Stimulated activated naive CD8-positive, alpha-beta T cell treated with anti-CD3 and anti-CD28 coated beads, Interleukin-15, Interleukin-2, amounts not matched to agents 100 ng/mL and 50 ng/mL, for 24 hours (primary cell): ENCODE measurements around the gene PRKCB.
A peak's percentile ranks its signal among the peaks of the same experiment; 100 is the strongest.

Source experiments
- H3K27ac Mint-ChIP-seq: one replicate; pipeline ENCODE4 v1.8.0; 2021; ENCODE audit warnings: mild to moderate bottlenecking, mixed read lengths
- H3K27me3 Mint-ChIP-seq: one replicate; pipeline ENCODE4 v1.8.0; 2021; ENCODE audit warnings: mixed read lengths
- H3K36me3 Mint-ChIP-seq: one replicate; pipeline ENCODE4 v1.8.0; 2021; ENCODE audit warnings: low read depth, mixed read lengths
- H3K4me1 Mint-ChIP-seq: one replicate; pipeline ENCODE4 v1.8.0; 2021; ENCODE audit warnings: low read depth, mixed read lengths
- H3K4me3 Mint-ChIP-seq: one replicate; pipeline ENCODE4 v1.8.0; 2021; ENCODE audit warnings: mild to moderate bottlenecking, mixed read lengths
- H3K9me3 Mint-ChIP-seq: one replicate; pipeline ENCODE4 v1.8.0; 2021; ENCODE audit warnings: mixed read lengths

The PRKCB gene

GRCh38 chr16:23990507-23990906 lies 154.7 kb downstream of the PRKCB start:
- peaks cover 29% of the 10 kb centered on the region for H3K4me1 Mint-ChIP-seq
- H3K27ac Mint-ChIP-seq = peak overlapping the region; percentile 4
- H3K27me3 Mint-ChIP-seq = no peaks in the 10 kb centered on the region
- H3K9me3 Mint-ChIP-seq = peaks cover 4% of the 10 kb centered on the region
- no peak overlapping the region for H3K4me3 Mint-ChIP-seq
- peaks cover 37% of the 10 kb centered on the region for H3K36me3 Mint-ChIP-seq

- peaks cover 4% of the 10 kb centered on the region for H3K9me3 Mint-ChIP-seq
These were observed 155.3 kb downstream of the PRKCB start for GRCh38 chr16:23991066-23991465.

GRCh38 chr16:23994615-23995014 lies 158.8 kb downstream of the PRKCB start:
- Mint-ChIP-seq H3K27ac (no peak overlapping the region), H3K4me3 (no peak overlapping the region), H3K4me1 (peaks cover 29% of the 10 kb centered on the region), H3K9me3 (peaks cover 4% of the 10 kb centered on the region), H3K36me3 (peaks cover 56% of the 10 kb centered on the region), H3K27me3 (no peaks in the 10 kb centered on the region)

More at GRCh38 chr16:23991066-23991465, 155.3 kb downstream of the PRKCB start:
- Mint-ChIP-seq H3K36me3 (peaks cover 41% of the 10 kb centered on the region), H3K27me3 (no peaks in the 10 kb centered on the region), H3K4me3 (no peak overlapping the region), H3K27ac (peak overlapping the region; percentile 4), H3K4me1 (peaks cover 29% of the 10 kb centered on the region)

- H3K4me1 Mint-ChIP-seq = peaks cover 35% of the 10 kb centered on the region
- H3K4me3 Mint-ChIP-seq = no peak overlapping the region
- H3K27me3 Mint-ChIP-seq = no peaks in the 10 kb centered on the region
- peaks cover 4% of the 10 kb centered on the region for H3K9me3 Mint-ChIP-seq
- H3K36me3 Mint-ChIP-seq = peaks cover 52% of the 10 kb centered on the region
- H3K27ac Mint-ChIP-seq = no peak overlapping the region
These were observed 160.6 kb downstream of the PRKCB start for GRCh38 chr16:23996258-23996955.

GRCh38 chr16:23998771-23999170 lies 163.0 kb downstream of the PRKCB start:
- H3K4me3 Mint-ChIP-seq = no peak overlapping the region
- peaks cover 4% of the 10 kb centered on the region for H3K9me3 Mint-ChIP-seq
- peaks cover 51% of the 10 kb centered on the region for H3K4me1 Mint-ChIP-seq
- peak overlapping the region; percentile 93 for H3K27ac Mint-ChIP-seq
- H3K27me3 Mint-ChIP-seq = no peaks in the 10 kb centered on the region
- H3K36me3 Mint-ChIP-seq = peaks cover 66% of the 10 kb centered on the region

GRCh38 chr16:23999663-24000062 lies 163.9 kb downstream of the PRKCB start:
- Mint-ChIP-seq H3K36me3 (peaks cover 60% of the 10 kb centered on the region), H3K9me3 (peaks cover 3% of the 10 kb centered on the region), H3K4me1 (peaks cover 55% of the 10 kb centered on the region), H3K27ac (peak overlapping the region; percentile 93), H3K27me3 (no peaks in the 10 kb centered on the region), H3K4me3 (peak overlapping the region; percentile 44)

GRCh38 chr16:24001710-24002109 lies 165.9 kb downstream of the PRKCB start:
- no peak overlapping the region for H3K4me3 Mint-ChIP-seq
- peak overlapping the region; percentile 71 for H3K27ac Mint-ChIP-seq
- no peaks in the 10 kb centered on the region for H3K27me3 Mint-ChIP-seq

GRCh38 chr16:24002619-24003018 lies 166.8 kb downstream of the PRKCB start:
- no peaks in the 10 kb centered on the region for H3K27me3 Mint-ChIP-seq
- H3K27ac Mint-ChIP-seq = no peak overlapping the region
- peaks cover 73% of the 10 kb centered on the region for H3K4me1 Mint-ChIP-seq
- no peaks in the 10 kb centered on the region for H3K9me3 Mint-ChIP-seq
- H3K4me3 Mint-ChIP-seq = no peak overlapping the region
- H3K36me3 Mint-ChIP-seq = peaks cover 49% of the 10 kb centered on the region

More at GRCh38 chr16:24001710-24002109, 165.9 kb downstream of the PRKCB start:
- Mint-ChIP-seq H3K4me1 (peaks cover 73% of the 10 kb centered on the region), H3K36me3 (peaks cover 57% of the 10 kb centered on the region), H3K9me3 (no peaks in the 10 kb centered on the region)

GRCh38 chr16:24005577-24005976 lies 169.8 kb downstream of the PRKCB start:
- Mint-ChIP-seq H3K4me1 (peaks cover 72% of the 10 kb centered on the region), H3K4me3 (no peak overlapping the region), H3K27ac (peak overlapping the region; percentile 52), H3K27me3 (no peaks in the 10 kb centered on the region), H3K9me3 (no peaks in the 10 kb centered on the region), H3K36me3 (peaks cover 41% of the 10 kb centered on the region)

- H3K4me3 Mint-ChIP-seq = no peak overlapping the region
- no peak overlapping the region for H3K27ac Mint-ChIP-seq
- H3K27me3 Mint-ChIP-seq = no peaks in the 10 kb centered on the region
- peaks cover 66% of the 10 kb centered on the region for H3K4me1 Mint-ChIP-seq
- H3K9me3 Mint-ChIP-seq = no peaks in the 10 kb centered on the region
- H3K36me3 Mint-ChIP-seq = peaks cover 40% of the 10 kb centered on the region
These were observed 171.6 kb downstream of the PRKCB start for GRCh38 chr16:24007391-24007790.

GRCh38 chr16:24007934-24008333 lies 172.2 kb downstream of the PRKCB start:
- Mint-ChIP-seq H3K4me1 (peaks cover 66% of the 10 kb centered on the region), H3K9me3 (no peaks in the 10 kb centered on the region)

GRCh38 chr16:24009098-24009497 lies 173.3 kb downstream of the PRKCB start:
- H3K27ac Mint-ChIP-seq = peak overlapping the region; percentile 33

More at GRCh38 chr16:24007934-24008333, 172.2 kb downstream of the PRKCB start:
- no peaks in the 10 kb centered on the region for H3K27me3 Mint-ChIP-seq
- H3K27ac Mint-ChIP-seq = no peak overlapping the region
- H3K36me3 Mint-ChIP-seq = peaks cover 34% of the 10 kb centered on the region
- no peak overlapping the region for H3K4me3 Mint-ChIP-seq

GRCh38 chr16:24009955-24010354 lies 174.2 kb downstream of the PRKCB start:
- Mint-ChIP-seq H3K9me3 (no peaks in the 10 kb centered on the region), H3K36me3 (peaks cover 26% of the 10 kb centered on the region), H3K4me1 (peaks cover 70% of the 10 kb centered on the region), H3K4me3 (peak overlapping the region; percentile 8), H3K27ac (peak overlapping the region; percentile 31), H3K27me3 (no peaks in the 10 kb centered on the region)

More at GRCh38 chr16:24009098-24009497, 173.3 kb downstream of the PRKCB start:
- H3K27me3 Mint-ChIP-seq = no peaks in the 10 kb centered on the region
- no peak overlapping the region for H3K4me3 Mint-ChIP-seq
- H3K36me3 Mint-ChIP-seq = peaks cover 26% of the 10 kb centered on the region
- H3K9me3 Mint-ChIP-seq = no peaks in the 10 kb centered on the region
- peaks cover 69% of the 10 kb centered on the region for H3K4me1 Mint-ChIP-seq

GRCh38 chr16:24010440-24011089 lies 174.8 kb downstream of the PRKCB start:
- Mint-ChIP-seq H3K4me1 (peaks cover 70% of the 10 kb centered on the region), H3K4me3 (peak overlapping the region; percentile 8)

GRCh38 chr16:24011237-24011636 lies 175.5 kb downstream of the PRKCB start:
- Mint-ChIP-seq H3K27ac (no peak overlapping the region), H3K4me1 (peaks cover 67% of the 10 kb centered on the region), H3K9me3 (no peaks in the 10 kb centered on the region), H3K36me3 (peaks cover 18% of the 10 kb centered on the region), H3K27me3 (no peaks in the 10 kb centered on the region), H3K4me3 (no peak overlapping the region)

More at GRCh38 chr16:24010440-24011089, 174.8 kb downstream of the PRKCB start:
- Mint-ChIP-seq H3K27me3 (no peaks in the 10 kb centered on the region), H3K9me3 (no peaks in the 10 kb centered on the region), H3K36me3 (peaks cover 24% of the 10 kb centered on the region), H3K27ac (peak overlapping the region; percentile 26)
